PC-3 (cell line): Measurements from ENCODE around the gene ARFIP1.

Source experiments
- EZH2 ChIP-seq: fragments of 300-600 bp; sonication (generic); IDR thresholded peaks from one replicate; pipeline ENCODE4 v1.6.1; 2017; ENCODE audit warnings: antibody characterized with exemption, mild to moderate bottlenecking, low read length; ENCODE audit not compliant: unreplicated experiment
- EZH2phosphoT487 ChIP-seq: fragments of 300-600 bp; sonication (generic); IDR thresholded peaks from 2 replicates; pipeline ENCODE4 v1.6.1; 2018; ENCODE audit warnings: mild to moderate bottlenecking, antibody characterized with exemption, low read length, borderline replicate concordance
- TF ChIP-seq, protein P1 (sequence below): fragments of 300-600 bp; sonication (generic); conservative IDR thresholded peaks from 2 replicates; pipeline ENCODE4 v1.5.1; 2017; ENCODE audit warnings: antibody characterized with exemption, low read depth, mild to moderate bottlenecking, low read length

DNA sequence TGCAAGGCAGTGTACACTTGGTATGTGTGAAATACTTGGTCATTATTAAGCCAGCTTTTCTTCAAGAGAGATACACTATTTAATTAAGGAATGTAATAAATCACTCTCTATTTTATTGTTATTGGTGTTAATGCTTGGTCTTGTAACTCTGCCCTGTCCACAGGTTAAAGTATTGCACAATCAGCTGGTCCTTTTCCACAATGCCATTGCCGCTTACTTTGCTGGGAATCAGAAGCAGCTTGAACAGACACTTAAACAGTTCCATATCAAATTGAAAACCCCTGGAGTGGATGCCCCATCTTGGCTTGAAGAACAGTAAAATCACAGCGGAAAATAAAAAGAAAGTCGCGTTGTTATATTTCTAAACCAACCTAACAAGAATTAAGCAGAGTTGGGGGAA is 130.1 kb downstream of the ARFIP1 start:
- TF ChIP-seq, protein P1, sequence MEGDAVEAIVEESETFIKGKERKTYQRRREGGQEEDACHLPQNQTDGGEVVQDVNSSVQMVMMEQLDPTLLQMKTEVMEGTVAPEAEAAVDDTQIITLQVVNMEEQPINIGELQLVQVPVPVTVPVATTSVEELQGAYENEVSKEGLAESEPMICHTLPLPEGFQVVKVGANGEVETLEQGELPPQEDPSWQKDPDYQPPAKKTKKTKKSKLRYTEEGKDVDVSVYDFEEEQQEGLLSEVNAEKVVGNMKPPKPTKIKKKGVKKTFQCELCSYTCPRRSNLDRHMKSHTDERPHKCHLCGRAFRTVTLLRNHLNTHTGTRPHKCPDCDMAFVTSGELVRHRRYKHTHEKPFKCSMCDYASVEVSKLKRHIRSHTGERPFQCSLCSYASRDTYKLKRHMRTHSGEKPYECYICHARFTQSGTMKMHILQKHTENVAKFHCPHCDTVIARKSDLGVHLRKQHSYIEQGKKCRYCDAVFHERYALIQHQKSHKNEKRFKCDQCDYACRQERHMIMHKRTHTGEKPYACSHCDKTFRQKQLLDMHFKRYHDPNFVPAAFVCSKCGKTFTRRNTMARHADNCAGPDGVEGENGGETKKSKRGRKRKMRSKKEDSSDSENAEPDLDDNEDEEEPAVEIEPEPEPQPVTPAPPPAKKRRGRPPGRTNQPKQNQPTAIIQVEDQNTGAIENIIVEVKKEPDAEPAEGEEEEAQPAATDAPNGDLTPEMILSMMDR: no peak
- TF ChIP-seq EZH2 (no peak), EZH2phosphoT487 (no peak)
